RWPE1 (cell line): ENCODE data around the gene ANKRD16.
A peak's percentile ranks its signal among the peaks of the same experiment; 100 is the strongest.

ENCODE experiments used
- CTCF ChIA-PET: fragments of 350-600 bp; sonication (Branson Sonifier 250); formaldehyde crosslinking; extraction: SDS; loops from one replicate; lab custom pipeline; 2021; lab: Yijun Ruan, JAX
- POLR2A ChIA-PET: fragments of 400-600 bp; formaldehyde crosslinking; extraction: SDS; loops from one replicate; lab custom pipeline; 2020; ENCODE audit warnings: antibody characterized with exemption; ENCODE audit not compliant: low non-redundant PET; lab: Yijun Ruan, JAX
- DNase-seq: peaks from one replicate; pipeline ENCODE4 v3.0.0; 2012; ENCODE audit warnings: low spot score
- H3K27ac ChIP-seq: fragments of 450-650 bp; 2 replicates; pipeline ENCODE4 v1.5.1; 2017
- CTCF ChIP-seq: fragments of 450-650 bp; conservative IDR thresholded peaks from 2 replicates; pipeline ENCODE4 v1.5.1; 2017; ENCODE audit warnings: low read depth, mild to moderate bottlenecking

Gene ANKRD16

DNA sequence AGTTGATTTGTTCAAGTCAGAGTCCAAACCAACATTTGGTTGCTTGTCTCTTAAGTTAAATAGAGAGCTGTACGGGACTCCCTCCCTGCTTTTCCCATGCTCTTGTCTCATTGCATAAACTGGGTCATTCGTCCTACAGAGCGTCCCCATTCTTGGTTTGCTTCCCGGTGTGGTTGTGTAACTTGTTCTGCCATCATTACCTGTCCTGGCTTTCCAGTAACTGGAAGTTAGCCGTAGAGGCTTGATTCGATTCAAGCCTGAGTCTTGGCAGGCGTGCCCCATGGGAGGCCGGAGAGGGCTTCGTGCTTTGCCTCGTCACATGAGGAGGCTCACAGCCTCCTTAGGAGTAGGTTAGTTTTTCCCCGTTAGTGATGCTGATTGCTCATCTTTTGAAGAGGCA, 40.6 kb upstream of the ANKRD16 start:
- TF ChIP-seq CTCF = no peak
- ChIA-PET CTCF (interaction anchor here (0.7 kb wide), 1 partner anchor 13 kb away, joined by 6 read pairs; no protein-coding TSS in a partner anchor), POLR2A (no interaction called here)
- DNase-seq = no peak
- peak overlapping the region; percentile 16; the same call in 1 of the 2 replicates for H3K27ac ChIP-seq

GRCh38 chr10:5929442-5929841, 39.7 kb upstream of the ANKRD16 start:
- no peak overlapping the region for H3K27ac ChIP-seq
- DNase-seq = no peak
- TF ChIP-seq CTCF = no peak
- CTCF ChIA-PET = no interaction called here
- POLR2A ChIA-PET = no interaction called here

- H3K27ac ChIP-seq = no peak overlapping the region
- ChIA-PET CTCF (no interaction called here), POLR2A (no interaction called here)
- DNase-seq = no peak
- no peak for TF ChIP-seq CTCF
These were observed 37.6 kb upstream of the ANKRD16 start for GRCh38 chr10:5927306-5927705.

- POLR2A ChIA-PET = interaction anchor here (0.7 kb wide), 1 partner anchor 111 kb away, joined by 3 read pairs; no protein-coding TSS in a partner anchor
- CTCF ChIA-PET = no interaction called here
- TF ChIP-seq CTCF = no peak
- no peak overlapping the region for H3K27ac ChIP-seq
- no peak for DNase-seq
These were observed 35.2 kb upstream of the ANKRD16 start for GRCh38 chr10:5924889-5925288.

DNA sequence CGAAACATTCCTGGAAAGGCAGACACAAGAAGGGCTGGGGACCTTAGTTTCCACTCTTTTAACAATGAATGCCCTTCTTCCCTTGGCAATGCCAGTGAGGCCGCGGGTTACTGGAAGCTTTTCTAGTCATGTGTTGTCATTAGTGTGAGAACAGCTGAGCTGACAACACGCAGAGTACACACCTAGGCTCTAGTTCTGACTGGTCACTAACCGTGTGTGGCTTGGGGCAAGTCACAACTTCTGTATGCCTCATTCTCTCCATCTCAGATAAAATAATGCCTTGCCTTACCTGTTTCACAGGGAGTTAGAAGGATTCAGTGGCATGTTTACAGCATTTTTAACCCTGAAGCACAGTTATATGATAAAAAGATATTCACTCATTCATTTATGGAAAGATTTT, 32.1 kb upstream of the ANKRD16 start:
- no peak overlapping the region for H3K27ac ChIP-seq
- POLR2A ChIA-PET = no interaction called here
- no peak for DNase-seq
- TF ChIP-seq CTCF = no peak
- CTCF ChIA-PET = interaction anchor here (0.5 kb wide), 1 partner anchor 49 kb away, joined by 3 read pairs; no protein-coding TSS in a partner anchor

DNA sequence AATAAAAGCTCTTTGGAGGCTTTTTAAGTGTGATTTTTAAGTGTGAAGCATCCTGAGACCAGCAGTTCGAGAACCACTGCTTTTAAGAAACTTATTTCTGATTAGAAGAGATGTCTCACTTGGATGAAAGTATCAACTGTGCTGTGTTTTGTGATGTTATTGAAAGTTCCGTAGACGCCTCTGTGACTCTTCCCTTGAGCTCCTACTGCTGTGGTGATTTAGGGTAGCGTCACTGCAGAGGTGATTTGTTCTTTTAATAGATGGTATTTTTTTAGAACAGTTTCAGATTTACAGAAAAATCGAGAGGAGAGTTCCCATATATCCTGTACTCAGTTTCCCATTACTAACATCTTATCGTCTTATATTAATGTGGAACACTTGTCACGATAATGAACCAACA, 29.9 kb upstream of the ANKRD16 start:
- DNase-seq = no peak
- POLR2A ChIA-PET = no interaction called here
- CTCF ChIA-PET = no interaction called here
- no peak for TF ChIP-seq CTCF
- H3K27ac ChIP-seq = no peak overlapping the region
